CD4-positive, alpha-beta T cell (primary cell): ENCODE data around the gene MINDY1. TPM values are rescaled to one million over a fixed set of nuclear protein-coding genes. Genes with fewer than 3 reads are reported as not detected.

ENCODE experiments used
- ATAC-seq: fragments of 200-7000 bp; cut with Tn5 transposase; one replicate; pipeline ENCODE4 v1.10.0; 2022; ENCODE audit warnings: mild to moderate bottlenecking; ENCODE audit not compliant: poor library complexity
- CTCF ChIA-PET: fragments of 350-600 bp; sonication (Branson Sonifier 250); formaldehyde crosslinking; loops from one replicate; lab custom pipeline; 2021; ENCODE audit warnings: antibody characterized with exemption, inconsistent platforms; lab: Charles Lee
- POLR2A ChIA-PET: fragments of 350-600 bp; sonication (Branson Sonifier 250); formaldehyde crosslinking; loops from one replicate; lab custom pipeline; 2021; ENCODE audit warnings: antibody characterized with exemption, inconsistent platforms; lab: Charles Lee
- DNase-seq, 14 experiments: peaks; one replicate each; pipeline ENCODE4 v3.0.0-alpha.2; 2013 to 2020; ENCODE audit warnings: mixed read lengths in 2 of 14
- H3K27ac ChIP-seq, 2 donors: one replicate each; pipeline versions ENCODE4 v1.5.1 to v1.7.0; 2013; ENCODE audit warnings: low read length in 2 of 2, low read depth in 1 of 2, mild to moderate bottlenecking in 1 of 2
- H3K27me3 ChIP-seq, 2 experiments: 1 replicate in 1 of 2; 2 replicates in 1 of 2; pipeline versions ENCODE4 v1.6.1 to v1.7.0; 2013; ENCODE audit warnings: low read length in 2 of 2, control low read depth in 1 of 2, mild to moderate bottlenecking in 1 of 2, moderate library complexity in 1 of 2; ENCODE audit not compliant: insufficient read depth in 2 of 2, control insufficient read depth in 1 of 2
- H3K36me3 ChIP-seq: one replicate; pipeline ENCODE4 v1.6.1; 2013; ENCODE audit warnings: low read length, control low read depth; ENCODE audit not compliant: insufficient read depth
- H3K4me1 ChIP-seq: one replicate; pipeline ENCODE4 v1.6.1; 2013; ENCODE audit warnings: low read length, control low read depth; ENCODE audit not compliant: insufficient read depth
- H3K4me3 ChIP-seq: one replicate; pipeline ENCODE4 v1.5.1; 2013; ENCODE audit warnings: mild to moderate bottlenecking, low read length, moderate library complexity
- H3K9me3 ChIP-seq, 2 experiments: 1 replicate in 1 of 2; 2 replicates in 1 of 2; pipeline versions ENCODE4 v1.6.1 to v1.7.0; 2013; ENCODE audit warnings: low read length in 2 of 2, mild to moderate bottlenecking in 2 of 2, control low read depth in 1 of 2, moderate library complexity in 1 of 2; ENCODE audit not compliant: control insufficient read depth in 1 of 2, insufficient read depth in 1 of 2
- H3K27ac Mint-ChIP-seq: one replicate; pipeline ENCODE4 v1.8.0; 2020; ENCODE audit warnings: mixed read lengths
- H3K27me3 Mint-ChIP-seq: one replicate; pipeline ENCODE4 v1.8.0; 2021; ENCODE audit warnings: mixed read lengths
- H3K36me3 Mint-ChIP-seq: one replicate; pipeline ENCODE4 v1.8.0; 2021; ENCODE audit warnings: low read depth, mixed read lengths
- H3K4me1 Mint-ChIP-seq: one replicate; pipeline ENCODE4 v1.8.0; 2021; ENCODE audit warnings: low read depth, mixed read lengths
- H3K4me3 Mint-ChIP-seq: one replicate; pipeline ENCODE4 v1.8.0; 2020; ENCODE audit warnings: mild to moderate bottlenecking, mixed read lengths
- H3K9me3 Mint-ChIP-seq: one replicate; pipeline ENCODE4 v1.8.0; 2020; ENCODE audit warnings: mixed read lengths
- intact Hi-C, 2 experiments: fragments of 100-400 bp; cut with DNase I in 1 of 2; cut with micrococcal nuclease in 1 of 2; formaldehyde crosslinking; loops; one replicate each; pipeline versions ENCODE4 v1.15.1 to v1.9.0; 2023 to 2025; cut with DNase I, micrococcal nuclease
- total RNA-seq, 174 experiments: library from RNA in 2 of 174; stranded (reverse) in 2 of 174; gene quantifications; one replicate each; pipeline ENCODE4 v1.2.3 and lab custom pipeline; 2021 to 2026
- TF ChIP-seq, protein P1 (sequence below): fragments of 200-600 bp; IDR thresholded peaks from one replicate; pipeline ENCODE4 v1.8.0; 2022; ENCODE audit warnings: antibody characterized with exemption, mild to moderate bottlenecking

Gene MINDY1
- total RNA-seq, 2 experiments from 2014 or later, result 7.8 to 9.2 TPM

DNA sequence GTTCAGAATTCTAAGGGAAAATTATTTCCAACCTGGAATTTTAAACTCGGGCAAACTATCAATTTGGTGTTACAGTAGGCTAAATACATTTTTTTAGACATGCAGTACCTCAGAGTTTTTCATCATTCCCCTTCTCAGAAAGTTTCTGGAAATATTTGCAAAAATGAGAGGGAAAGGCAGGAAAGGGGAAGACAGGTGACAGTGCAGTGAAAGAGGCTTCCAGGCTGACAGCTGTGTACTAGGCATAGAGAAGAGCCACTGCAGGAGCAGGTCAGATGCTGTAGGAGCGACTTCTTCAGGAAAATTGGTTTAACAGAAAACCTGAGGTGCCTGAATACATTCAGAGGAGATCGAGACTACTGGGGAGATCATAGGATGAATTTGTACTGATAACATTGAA is 52.0 kb downstream of the MINDY1 start:
- no peaks in the 10 kb centered on the region for H3K9me3 Mint-ChIP-seq
- Histone ChIP-seq H3K4me3 (no peak overlapping the region), H3K27ac (no peak overlapping the region), H3K27me3 (no peaks in the 10 kb centered on the region), H3K4me1 (no peaks in the 10 kb centered on the region), H3K9me3 (no peaks in the 10 kb centered on the region), H3K36me3 (peaks cover 65% of the 10 kb centered on the region)
- H3K27me3 Mint-ChIP-seq, result no peaks in the 10 kb centered on the region
- no peak overlapping the region for H3K27ac Mint-ChIP-seq
- H3K4me3 Mint-ChIP-seq, result no peak overlapping the region
- DNase-seq, result no peak
- no peak for ATAC-seq
- H3K4me1 Mint-ChIP-seq, result no peaks in the 10 kb centered on the region
- H3K36me3 Mint-ChIP-seq, result peaks cover 82% of the 10 kb centered on the region
- intact Hi-C loops, result no loop called here
- ChIA-PET POLR2A (no interaction called here), CTCF (no interaction called here)
- TF ChIP-seq, protein P1, sequence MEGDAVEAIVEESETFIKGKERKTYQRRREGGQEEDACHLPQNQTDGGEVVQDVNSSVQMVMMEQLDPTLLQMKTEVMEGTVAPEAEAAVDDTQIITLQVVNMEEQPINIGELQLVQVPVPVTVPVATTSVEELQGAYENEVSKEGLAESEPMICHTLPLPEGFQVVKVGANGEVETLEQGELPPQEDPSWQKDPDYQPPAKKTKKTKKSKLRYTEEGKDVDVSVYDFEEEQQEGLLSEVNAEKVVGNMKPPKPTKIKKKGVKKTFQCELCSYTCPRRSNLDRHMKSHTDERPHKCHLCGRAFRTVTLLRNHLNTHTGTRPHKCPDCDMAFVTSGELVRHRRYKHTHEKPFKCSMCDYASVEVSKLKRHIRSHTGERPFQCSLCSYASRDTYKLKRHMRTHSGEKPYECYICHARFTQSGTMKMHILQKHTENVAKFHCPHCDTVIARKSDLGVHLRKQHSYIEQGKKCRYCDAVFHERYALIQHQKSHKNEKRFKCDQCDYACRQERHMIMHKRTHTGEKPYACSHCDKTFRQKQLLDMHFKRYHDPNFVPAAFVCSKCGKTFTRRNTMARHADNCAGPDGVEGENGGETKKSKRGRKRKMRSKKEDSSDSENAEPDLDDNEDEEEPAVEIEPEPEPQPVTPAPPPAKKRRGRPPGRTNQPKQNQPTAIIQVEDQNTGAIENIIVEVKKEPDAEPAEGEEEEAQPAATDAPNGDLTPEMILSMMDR, result no peak

Other genes starting within 250 kb of the MINDY1 start
- 10 to 100 TPM; 83.1 to 83.5 TPM for gene CTSS, start 241.1 kb downstream of the MINDY1 start, total RNA-seq
- 10 to 100 TPM; 11.2 to 11.8 TPM for gene CTSK, start 198.6 kb downstream of the MINDY1 start, total RNA-seq
- 10 to 100 TPM; 18.8 to 21.5 TPM for gene ARNT, start 130.3 kb downstream of the MINDY1 start, total RNA-seq
- not detected for gene CTXND2, start 119.8 kb downstream of the MINDY1 start, total RNA-seq
- 10 to 100 TPM; 39.4 to 40.4 TPM for gene SETDB1, start 80.5 kb downstream of the MINDY1 start, total RNA-seq
- gene CERS2, start 32.1 kb downstream of the MINDY1 start, total RNA-seq, result 10 to 100 TPM; 73.8 to 80.1 TPM
- gene ANXA9, start 24.6 kb downstream of the MINDY1 start, total RNA-seq, result not detected
- 10 to 100 TPM; 10.9 to 12.1 TPM for gene PRUNE1, start 1.5 kb upstream of the MINDY1 start, total RNA-seq
- gene BNIPL, start 29.7 kb upstream of the MINDY1 start, total RNA-seq, result under 1 TPM; 0.30 to 0.42 TPM
- 1 to 10 TPM in 1 of 2 experiments, under 1 TPM in 1; 0.58 to 1.2 TPM for gene C1orf56, start 40.8 kb upstream of the MINDY1 start, total RNA-seq
- 100 to 1,000 TPM; 401 to 404 TPM for gene CDC42SE1, start 52.7 kb upstream of the MINDY1 start, total RNA-seq
- gene MLLT11, start 53.5 kb upstream of the MINDY1 start, total RNA-seq, result 1 to 10 TPM; 2.8 to 2.9 TPM
- 10 to 100 TPM; 23.7 to 25.5 TPM for gene GABPB2, start 63.9 kb upstream of the MINDY1 start, total RNA-seq
- 1 to 10 TPM; 3.8 to 5.5 TPM for gene SEMA6C, start 139.7 kb upstream of the MINDY1 start, total RNA-seq
- gene TNFAIP8L2, start 149.7 kb upstream of the MINDY1 start, total RNA-seq, result under 1 TPM; 0.70 to 0.74 TPM
- gene LYSMD1, start 159.0 kb upstream of the MINDY1 start, total RNA-seq, result under 1 TPM; 0.55 to 0.67 TPM
- 10 to 100 TPM; 35.2 to 35.7 TPM for gene SCNM1, start 159.2 kb upstream of the MINDY1 start, total RNA-seq
- 1 to 10 TPM in 1 of 2 experiments, not detected in 1; 1.6 TPM for gene TMOD4, start 169.1 kb upstream of the MINDY1 start, total RNA-seq
- 10 to 100 TPM; 12.7 to 17.2 TPM for gene VPS72, start 183.3 kb upstream of the MINDY1 start, total RNA-seq
- gene PIP5K1A, start 191.7 kb upstream of the MINDY1 start, total RNA-seq, result 10 to 100 TPM; 41.7 to 44.7 TPM
- gene PSMD4, start 247.8 kb upstream of the MINDY1 start, total RNA-seq, result 10 to 100 TPM; 57.2 TPM